Activated T-cell treated with anti-CD3 and anti-CD28 coated beads for 24 hours (primary cell): Measurements from ENCODE around the gene PXDN.
"Not testable (repeated sequence)": the region's sequence is repeated elsewhere in the genome, so short reads cannot be mapped to it uniquely, and the experiment has no call there.

ENCODE experiments used
- DNase-seq: peaks from one replicate; pipeline ENCODE4 v3.0.0-alpha.2; 2020; ENCODE audit warnings: low read depth

Gene PXDN

DNA sequence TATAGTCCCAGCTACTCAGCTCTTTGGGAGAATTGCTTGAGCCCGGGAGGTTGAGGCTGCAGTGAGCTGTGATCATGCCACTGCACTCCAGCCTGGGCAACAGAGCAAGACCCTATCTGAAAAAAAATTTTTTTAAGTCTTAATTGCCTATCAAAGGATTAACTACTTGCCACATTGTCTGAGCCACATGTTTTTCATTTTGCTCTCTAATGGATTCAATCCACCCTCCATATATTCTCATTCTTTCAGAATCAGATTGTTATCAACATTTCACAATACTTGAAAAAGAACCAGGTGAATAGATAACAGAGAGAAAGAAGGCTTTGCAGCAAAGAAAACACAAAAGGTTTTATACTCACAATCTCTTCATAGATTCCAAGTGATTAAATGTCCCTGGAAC is 61.0 kb downstream of the PXDN start:
- DNase-seq = no peak

DNA sequence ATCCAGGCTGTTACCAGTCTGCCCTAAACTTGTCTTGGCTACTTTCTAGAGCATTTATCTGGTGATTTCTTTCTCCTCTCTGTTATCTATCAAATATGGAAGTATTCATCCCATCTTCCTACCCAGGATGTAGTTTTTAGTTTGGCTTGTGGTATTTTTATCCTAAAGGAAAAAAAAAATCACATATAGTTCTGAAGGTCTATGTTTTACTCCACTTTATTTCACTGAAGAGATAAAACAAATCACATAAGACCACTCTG is 62.2 kb downstream of the PXDN start:
- DNase-seq = no peak

DNA sequence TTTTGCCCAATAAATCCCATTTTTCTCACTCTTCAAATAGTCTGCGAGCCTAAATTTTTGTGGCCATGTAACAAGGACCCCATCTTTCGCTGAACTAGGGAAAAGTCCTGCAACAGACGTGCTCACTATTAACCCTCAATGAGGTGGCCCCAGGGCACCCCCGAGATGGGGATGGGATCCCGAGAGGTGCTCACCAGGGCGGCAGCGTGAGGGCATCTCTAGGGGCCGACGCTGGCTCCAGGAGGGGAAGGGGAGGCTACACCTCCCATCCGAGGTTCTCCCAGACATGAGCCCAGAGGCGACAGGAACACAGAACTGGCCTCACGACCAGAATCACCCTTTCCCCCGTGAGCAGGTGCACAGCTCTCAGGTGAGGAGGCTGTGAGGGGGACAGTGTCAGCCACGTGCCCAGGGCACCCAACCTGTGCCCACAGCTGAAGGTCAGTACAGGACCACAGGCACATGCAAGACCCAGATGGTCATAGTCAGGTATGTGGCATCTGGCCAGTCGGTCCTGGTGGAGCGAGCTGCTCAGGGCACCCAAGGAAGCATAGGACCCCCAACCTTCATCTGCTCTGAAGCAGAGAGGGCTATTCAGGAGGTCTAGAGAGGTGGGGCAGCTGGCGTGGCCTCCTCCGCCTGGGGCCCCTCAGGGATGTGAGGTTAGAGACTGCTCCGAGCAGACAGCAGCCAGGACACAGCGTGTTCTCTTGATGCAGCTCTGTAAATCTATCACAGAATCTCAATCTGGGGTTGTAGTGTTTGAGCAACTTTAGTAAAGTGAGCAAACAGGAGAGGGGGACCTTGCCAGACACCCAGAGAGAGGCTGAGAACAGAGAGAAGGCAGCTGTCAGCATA is 62.8 kb downstream of the PXDN start:
- no peak for DNase-seq

DNA sequence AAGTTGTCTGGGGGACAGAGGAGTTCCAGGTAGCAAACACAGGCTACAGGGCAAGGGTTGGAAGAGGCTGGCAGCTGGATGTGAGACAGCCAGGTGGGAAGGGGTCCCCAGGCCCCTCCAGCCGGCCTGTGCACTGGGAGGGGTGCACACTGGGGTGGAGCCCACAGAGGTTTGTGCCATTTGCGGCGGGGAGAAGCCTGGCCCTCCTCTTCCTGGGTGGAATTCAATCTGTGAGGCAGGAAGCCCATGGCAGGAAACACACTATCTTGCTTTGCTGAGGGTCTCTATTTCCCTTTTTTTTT is 63.3 kb downstream of the PXDN start:
- DNase-seq = no peak

DNA sequence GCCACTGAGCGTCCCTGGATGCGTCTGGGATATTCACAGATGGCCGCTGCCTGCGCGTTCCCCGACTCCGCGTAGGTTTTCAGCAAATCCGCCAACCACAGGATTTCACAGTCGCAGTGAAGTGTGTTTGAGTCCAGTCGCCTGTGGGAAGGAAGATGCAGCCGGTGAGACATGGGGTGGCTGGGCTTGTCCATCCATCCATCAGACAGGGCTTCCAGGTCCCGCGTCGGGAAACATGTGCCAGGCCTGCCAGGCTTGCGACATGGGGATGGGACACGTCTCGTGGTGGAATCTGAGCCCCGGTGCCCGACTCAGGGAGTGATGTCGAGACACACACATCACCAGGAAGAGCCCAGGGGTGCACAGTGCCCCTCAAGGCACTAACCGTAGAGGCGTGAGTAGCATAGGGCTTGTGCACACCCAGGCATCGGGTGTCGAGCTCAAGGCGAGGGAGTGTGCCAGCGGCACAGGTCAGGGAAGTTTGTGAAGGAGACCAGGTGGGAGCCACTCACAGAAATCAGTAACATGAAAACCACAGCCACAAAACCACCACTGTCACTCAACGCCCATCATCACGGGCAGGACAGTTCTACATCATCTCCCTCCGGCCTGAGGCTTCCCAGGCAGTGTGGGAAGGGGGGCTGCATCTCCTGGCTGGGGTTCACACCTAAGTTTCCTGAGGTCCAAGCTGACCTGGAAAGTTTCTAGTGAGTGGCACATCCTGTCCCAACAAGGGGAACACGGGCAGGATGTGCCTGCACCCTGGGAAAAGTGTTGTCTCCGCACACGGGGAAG is 63.9 kb downstream of the PXDN start:
- no peak for DNase-seq

DNA sequence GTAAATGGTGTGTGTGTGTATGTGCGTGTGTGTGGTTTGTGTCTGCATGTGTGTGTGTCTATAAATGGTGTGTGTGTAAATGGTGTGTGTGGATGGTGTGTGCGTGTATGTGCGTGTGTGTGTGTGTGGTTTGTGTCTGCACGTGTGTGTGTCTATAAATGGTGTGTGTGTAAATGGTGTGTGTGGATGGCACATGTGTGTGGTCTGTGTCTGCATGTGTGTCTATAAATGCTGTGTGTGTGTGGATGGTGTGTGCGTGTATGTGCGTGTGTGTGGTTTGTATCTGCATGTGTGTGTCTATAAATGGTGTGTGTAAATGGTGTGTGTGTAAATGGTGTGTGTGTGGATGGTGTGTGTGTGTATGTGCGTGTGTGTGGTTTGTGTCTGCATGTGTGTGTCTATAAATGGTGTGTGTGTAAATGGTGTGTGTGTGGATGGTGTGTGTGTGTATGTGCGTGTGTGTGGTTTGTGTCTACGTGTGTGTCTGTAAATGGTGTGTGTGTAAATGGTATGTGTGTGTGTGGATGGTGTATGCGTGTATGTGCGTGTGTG is 64.8 kb downstream of the PXDN start:
- DNase-seq = not testable (repeated sequence)

DNA sequence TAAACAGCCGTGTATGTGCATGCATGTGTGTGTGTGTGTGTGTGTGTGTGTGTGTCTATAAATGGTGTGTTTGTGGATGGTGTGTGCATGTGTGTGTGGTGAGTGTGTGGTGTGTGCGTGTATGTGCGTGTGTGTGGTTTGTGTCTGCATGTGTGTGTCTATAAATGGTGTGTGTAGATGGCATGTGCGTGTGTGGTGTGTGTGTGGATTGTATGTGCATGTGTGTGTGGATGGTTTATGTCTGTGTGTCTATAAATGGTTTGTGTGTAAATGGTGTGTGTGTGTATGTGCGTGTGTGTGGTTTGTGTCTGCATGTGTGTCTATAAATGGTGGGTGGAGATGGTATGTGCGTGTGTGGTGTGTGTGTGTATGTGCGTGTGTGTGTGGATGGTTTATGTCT is 65.2 kb downstream of the PXDN start:
- DNase-seq = not testable (repeated sequence)

DNA sequence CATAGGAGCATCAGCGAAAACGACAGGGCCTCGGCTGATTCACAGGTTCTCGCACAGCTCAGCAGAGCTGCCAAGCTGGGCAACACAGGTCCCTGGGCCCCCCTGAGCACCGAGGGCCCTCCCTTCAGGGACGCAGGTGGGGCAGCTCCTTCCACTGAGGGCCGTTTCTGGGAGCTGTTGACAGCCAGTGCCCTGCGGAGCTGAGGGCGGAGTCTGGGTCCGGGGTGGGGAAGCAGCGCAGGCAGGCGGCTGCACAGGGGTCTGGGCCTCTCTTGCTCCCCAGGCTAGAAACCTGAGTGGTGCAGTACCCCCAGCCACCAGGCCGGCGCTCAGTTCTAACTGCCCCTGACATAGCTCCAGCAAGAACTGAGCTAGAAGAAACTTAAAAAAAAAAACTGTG is 65.7 kb downstream of the PXDN start:
- DNase-seq = no peak

DNA sequence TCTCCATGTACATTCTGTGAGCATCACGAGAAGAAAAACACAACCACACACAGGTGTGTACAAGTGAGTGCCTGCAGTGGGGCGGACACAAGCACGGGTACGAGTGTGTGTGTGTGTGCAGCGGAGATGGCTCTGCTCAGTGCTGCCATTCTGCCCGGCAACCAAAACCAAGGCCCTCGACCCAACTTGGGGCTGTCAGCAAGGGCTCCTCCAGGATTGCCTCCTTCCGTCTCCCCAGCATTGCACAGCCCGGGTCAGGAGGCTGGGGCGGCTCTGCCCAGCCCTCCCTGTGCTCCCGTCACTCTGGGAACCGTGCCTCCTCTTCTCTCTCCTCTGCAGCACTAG is 66.5 kb downstream of the PXDN start:
- DNase-seq = no peak

DNA sequence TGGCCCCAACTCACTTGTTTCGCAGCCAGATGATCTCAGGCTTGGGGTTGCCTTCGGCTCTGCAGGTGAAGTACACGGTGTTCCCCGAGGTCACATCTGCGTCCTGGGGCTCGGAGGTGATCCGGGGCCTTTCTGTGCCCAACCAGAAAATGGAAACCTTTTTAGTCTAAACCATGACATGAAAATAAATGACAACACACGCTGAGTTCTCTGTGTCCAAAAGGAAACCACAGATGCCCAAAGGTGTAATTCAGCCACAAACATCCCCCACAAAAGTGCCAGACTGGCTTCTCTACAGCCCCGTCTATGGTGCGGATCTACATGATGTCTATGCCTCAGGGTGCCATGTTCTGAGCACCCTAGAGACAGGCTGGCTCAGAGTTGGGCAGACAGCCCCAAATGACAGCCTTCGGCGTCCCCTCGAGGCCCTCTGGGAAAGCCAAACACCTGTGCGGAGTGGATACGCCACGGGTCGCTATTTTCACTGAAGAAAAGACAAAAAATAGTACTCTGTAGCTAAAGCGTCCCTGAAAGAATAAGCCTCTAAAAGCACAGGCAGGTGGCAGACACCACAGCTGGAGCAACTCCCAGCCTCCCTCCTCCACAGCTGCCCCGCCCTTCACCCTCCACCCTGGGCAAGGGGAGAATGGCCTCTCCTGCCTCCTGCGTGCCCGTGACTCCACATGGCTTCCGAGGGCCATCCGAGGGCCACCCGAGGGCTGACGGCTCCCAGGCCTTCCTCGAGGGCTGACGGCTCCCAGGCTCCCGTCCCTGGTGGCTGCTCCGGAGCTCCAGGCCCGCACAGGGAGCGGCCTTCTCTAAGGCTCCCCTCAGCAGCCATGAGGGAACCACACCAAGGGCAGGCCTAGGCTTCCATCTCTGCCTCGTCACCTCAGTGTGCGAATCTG is 67.1 kb downstream of the PXDN start:
- DNase-seq = no peak

DNA sequence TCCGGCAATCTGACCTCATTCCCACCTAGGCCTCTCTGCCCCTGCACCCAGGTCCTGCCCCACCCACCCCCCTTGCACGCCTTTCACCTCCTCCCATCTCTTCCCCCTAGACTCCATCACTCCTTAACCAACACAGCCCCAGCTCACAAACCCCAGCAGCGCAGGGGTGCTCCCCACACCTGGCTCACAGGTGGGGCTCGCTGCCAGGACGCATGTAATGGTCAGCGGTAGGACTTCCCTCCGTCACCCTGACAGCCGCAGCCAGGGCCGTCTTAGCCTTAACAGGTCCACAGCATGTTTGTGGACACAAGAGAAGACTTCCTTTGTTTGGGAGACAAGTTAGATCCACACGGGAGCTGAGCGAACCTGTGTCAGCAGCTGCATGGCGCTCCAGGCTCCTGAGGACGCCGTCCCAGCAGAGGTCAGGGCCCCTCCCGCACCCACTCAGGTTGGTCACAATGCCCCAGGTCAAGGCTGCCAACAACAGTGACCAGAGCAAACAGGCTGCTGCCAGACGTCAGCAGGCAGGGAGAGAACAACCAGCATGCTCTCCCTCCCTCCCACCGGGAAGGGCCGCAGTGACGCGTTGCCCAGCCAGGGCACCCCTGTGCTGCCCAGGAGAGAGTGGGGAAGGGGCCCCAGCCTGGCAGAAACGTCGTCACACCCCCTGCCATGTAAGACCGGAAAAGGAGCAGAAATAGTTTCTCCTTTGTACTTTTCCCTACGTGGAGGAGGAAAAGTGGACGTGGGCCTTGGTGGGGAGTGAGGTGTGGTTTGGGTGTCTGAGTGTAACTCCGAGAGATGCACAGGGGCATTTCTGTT is 68.0 kb downstream of the PXDN start:
- no peak for DNase-seq

DNA sequence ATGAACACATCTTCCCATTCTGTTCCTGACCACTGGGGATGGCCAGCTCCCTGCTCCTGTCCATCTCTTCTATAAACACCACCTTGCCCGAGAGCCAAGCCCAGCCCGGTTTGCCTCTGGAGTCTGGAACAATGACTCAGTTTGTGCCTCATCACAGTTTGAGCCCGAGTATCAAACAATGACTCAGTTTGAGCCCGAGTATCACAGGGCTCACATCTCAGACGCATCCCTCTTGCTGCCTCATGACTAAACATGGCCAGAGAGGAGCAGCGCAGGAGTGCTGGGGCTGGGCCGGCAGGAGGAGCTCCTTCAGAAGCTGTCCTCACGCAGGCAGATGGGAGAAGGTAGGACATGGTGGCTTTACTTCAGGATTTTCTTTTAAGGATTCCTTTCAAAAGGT is 68.7 kb downstream of the PXDN start:
- DNase-seq = no peak

DNA sequence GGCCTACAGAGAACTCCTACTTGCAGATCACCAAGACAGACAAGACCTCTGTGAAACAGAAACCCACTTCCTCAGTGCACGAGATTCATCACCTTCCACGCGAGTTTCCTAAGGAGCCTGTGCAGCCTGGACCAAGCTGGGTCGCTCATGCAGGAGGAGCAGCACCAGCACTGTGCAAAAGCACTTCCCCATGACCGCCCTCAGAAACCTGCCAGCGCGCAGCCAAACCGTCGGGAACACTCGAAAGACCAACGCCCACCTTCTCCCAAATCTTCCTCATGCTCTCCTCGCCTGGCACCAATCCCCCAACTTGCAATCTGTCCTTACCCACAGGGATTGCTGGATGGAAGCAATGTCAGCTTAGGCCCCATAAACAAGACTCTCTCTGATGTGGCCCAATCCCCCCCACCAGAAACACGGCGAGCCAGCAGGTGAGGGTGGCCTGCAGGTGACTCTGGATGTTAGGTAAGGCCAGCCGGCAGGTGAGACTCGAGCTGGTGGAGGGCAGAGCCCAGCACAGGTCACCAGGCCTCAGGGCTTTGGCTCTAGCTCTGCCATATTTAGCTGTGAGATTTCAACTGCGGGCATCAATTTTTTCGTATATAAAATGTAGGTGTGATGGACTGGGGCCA is 69.4 kb downstream of the PXDN start:
- no peak for DNase-seq

DNA sequence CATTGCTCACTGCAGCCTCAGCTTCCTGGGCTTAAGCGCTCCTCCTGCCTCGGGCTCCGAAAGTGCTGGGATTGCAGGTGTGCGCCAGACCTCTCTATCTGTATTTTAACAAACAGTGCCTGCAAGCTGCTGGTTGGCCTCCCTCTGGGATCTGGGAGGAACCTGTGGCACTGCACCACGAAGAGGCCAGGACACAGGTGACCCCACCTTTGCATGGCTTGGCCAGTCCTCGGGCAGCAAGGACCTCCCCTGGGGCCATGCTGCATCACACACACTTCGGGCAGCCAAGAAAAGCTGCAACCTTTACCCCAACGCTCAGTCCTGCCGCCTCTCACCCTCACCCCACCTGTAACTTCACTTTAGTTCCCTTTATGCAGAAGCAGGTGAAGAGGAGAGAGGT is 70.0 kb downstream of the PXDN start:
- DNase-seq = no peak

DNA sequence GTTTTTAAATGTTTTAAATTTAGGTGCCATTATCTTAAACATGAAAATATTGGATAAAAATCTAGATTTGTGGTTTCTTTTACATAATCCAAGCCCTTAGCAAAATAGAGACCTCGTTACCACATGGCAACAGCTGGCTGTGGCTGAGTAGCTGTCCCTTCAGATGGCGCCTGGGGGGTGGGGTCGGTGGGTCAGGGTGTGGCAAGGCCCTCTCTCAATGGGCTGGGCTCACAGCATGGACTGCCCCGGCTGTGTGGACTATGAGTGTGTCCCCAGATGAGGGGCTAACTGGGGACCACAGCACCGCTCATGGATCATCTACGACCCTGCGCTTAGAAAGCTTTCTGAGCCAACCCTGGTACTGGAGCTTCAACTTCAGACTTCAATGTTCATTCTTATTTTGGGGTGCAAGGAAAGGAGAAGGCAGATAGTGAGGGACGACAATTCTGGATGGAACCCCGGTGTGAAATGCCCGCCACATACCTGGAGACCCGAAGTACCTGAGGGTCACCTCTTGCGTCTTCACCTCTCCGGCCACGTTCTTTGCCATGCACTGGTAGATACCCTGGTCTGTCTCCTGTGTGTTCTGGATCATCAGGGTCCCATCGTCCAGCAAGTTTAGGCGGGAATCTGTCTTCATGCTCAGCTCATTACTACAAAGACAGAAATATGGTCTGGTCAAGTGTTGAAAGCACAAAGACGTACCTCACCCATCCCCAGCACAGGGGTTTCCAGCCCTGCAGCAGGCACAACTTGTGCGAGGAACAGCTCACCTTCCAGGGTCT is 71.0 kb downstream of the PXDN start:
- no peak for DNase-seq

DNA sequence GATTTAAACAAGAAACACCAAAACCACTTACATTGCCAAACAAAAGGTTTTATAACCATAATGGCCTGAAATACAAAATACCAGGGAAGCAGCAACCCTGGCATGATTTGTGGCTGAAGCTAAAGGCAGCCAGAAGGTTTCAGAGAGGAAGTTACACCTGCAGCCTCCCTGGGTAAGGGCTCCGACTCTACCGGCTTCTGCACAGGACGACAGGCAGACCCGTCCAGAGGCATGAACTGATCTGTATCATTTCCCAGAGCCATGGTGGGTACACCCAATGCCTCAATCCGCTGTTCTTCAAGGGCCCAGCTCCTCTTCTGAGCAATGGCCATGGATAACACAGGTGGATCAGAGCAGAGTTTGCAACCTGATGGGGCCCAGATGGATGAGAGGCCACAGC is 71.6 kb downstream of the PXDN start:
- DNase-seq = no peak

DNA sequence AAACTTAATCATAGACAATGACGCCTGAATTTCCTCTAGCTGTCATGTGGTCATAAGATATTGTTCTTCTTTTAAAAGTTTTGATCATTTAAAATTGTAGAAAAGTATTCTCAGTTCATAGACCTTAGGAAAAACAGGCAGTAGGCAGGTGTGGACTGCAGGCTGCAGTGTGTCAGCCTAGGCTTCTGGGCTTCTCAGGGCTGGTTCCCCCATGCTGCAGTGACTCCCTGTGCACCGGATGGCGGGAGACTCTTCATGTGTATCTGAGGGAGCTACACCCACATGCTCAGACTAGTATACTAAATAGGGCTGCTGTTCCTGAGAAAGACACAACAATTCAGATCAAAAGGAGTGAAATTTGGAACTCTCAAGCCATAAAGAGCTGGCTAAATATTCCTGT is 72.4 kb downstream of the PXDN start:
- DNase-seq = no peak

DNA sequence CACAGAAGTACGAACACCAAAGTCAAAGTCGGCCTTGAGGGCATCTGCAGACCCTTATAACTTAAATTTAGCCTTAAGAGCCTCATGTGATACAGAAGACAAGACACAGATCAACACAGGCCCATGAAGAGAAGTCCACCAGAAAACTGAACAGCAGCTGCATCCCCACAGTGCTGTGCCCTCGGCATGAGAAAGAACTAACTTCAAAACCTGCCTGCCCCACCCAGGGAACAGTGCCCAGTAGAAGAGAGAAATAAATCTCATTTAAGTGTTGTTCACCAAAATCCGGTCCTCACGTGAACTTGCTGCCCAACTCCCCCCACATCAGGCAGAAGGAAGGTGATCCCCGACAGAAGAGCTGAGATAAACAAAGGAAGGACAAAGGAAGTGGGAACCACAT is 73.7 kb downstream of the PXDN start:
- no peak for DNase-seq

DNA sequence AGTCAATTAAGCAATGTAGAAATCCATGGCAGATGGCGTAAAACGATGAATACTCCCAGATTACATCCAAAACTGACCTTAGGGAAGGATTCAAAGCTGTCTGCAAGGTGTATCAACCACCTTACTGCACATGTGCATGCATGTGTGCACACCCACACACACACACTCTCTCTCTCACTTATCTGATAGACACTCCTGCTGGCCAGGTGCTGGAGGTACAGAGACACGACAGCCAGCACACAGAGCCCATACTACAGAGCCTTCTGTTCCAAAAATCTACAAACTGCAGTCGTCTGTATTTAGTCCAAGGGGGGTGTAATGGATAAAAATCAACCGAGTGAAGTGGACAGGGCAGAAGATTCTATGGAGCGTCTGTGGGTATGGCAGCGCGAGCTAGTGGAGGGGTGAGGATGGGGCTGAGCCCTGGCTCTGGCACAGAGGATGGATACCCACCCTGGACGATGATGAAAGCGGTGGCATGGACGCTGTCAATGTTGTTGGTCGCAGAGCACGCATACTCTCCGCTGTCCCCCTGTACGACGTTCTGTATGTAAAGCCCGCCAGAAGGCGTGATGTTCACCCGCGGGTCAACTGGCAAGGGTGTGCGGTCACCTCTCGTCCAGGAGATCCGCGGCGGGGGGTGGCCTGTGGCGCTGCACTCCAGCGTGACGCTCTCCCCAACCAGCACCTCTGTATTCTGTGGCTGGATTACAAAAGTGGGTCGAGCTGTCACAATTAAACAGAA is 78.4 kb downstream of the PXDN start:
- DNase-seq = no peak

DNA sequence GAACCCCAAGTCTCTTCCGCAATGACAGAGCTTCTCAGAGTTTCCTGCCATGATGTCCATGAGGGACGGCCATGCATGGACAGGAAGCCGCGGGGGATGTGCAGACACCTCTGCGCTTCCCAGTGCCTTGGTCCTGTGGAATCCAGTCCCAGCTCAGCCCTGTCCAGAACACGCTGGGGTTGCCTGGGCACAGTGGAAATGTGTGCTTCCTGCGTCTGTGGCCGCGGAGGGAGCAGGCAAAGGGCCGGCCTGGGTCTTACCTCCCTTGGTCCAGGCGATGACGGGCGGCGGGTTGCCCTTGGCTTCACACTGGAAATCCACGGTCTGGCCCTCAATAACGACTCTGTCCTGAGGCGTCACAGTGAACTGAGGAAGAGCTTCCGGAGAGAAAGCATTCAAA is 79.6 kb downstream of the PXDN start:
- DNase-seq = no peak
